GM19238 (cell line): ENCODE results near the gene ZNF835.

Source experiments
- DNase-seq: peaks from one replicate; pipeline ENCODE4 v3.0.0; 2011; ENCODE audit warnings: low spot score; ENCODE audit not compliant: insufficient read length

Gene ZNF835

GRCh38 chr19:56663931-56664500, 7.5 kb downstream of the ZNF835 start:
- DNase-seq: no peak

GRCh38 chr19:56661248-56661647, 10.3 kb downstream of the ZNF835 start:
- DNase-seq: no peak

GRCh38 chr19:56660381-56661107, 11.0 kb downstream of the ZNF835 start:
- no peak for DNase-seq

GRCh38 chr19:56654151-56654550, 17.4 kb downstream of the ZNF835 start:
- no peak for DNase-seq

- no peak for DNase-seq
Observed at GRCh38 chr19:56643460-56643955, 28.0 kb downstream of the ZNF835 start.

- no peak for DNase-seq
Observed at GRCh38 chr19:56642711-56643459, 28.7 kb downstream of the ZNF835 start, which contains the start of gene SMIM17. Gene SMIM17, plus strand, starts transcription at chr19:56643159. Its CDS starts 2,509 bp downstream, at chr19:56645668.

GRCh38 chr19:56639217-56639616, 32.3 kb downstream of the ZNF835 start:
- no peak for DNase-seq

- DNase-seq: no peak
Observed at GRCh38 chr19:56637976-56638555, 33.5 kb downstream of the ZNF835 start.

GRCh38 chr19:56633021-56633420, 38.5 kb downstream of the ZNF835 start:
- no peak for DNase-seq

- DNase-seq: no peak
Observed at GRCh38 chr19:56625708-56626107, 45.8 kb downstream of the ZNF835 start.

- no peak for DNase-seq
Observed at GRCh38 chr19:56623006-56623405, 48.6 kb downstream of the ZNF835 start.

- DNase-seq: no peak
Observed at GRCh38 chr19:56622374-56622773, 49.2 kb downstream of the ZNF835 start.

- DNase-seq: no peak
Observed at GRCh38 chr19:56619121-56619520, 52.4 kb downstream of the ZNF835 start.

GRCh38 chr19:56617531-56617930, 54.0 kb downstream of the ZNF835 start:
- DNase-seq: no peak

- DNase-seq: no peak
Observed at GRCh38 chr19:56613639-56614038, 57.9 kb downstream of the ZNF835 start.

- no peak for DNase-seq
Observed at GRCh38 chr19:56612737-56613136, 58.8 kb downstream of the ZNF835 start.
